Activated B cell treated with CpG ODN at 0.5 μM for 24 hours (primary cell): ENCODE data around the gene NQO2. TPM values are rescaled to one million over a fixed set of nuclear protein-coding genes. Genes with fewer than 3 reads are reported as not detected.
A peak's percentile ranks its signal among the peaks of the same experiment; 100 is the strongest.
"Not testable (repeated sequence)": the region's sequence is repeated elsewhere in the genome, so short reads cannot be mapped to it uniquely, and the experiment has no call there.

Experiments used
- ATAC-seq: fragments of 200-7000 bp; cut with Tn5 transposase; one replicate; pipeline ENCODE4 v1.10.0; 2021; ENCODE audit warnings: low read depth, mild to moderate bottlenecking, moderate library complexity
- CTCF ChIA-PET: fragments of 350-600 bp; sonication (Branson Sonifier 250); formaldehyde crosslinking; loops from one replicate; lab custom pipeline; 2021; ENCODE audit warnings: antibody characterized with exemption; lab: Charles Lee
- POLR2A ChIA-PET: fragments of 350-600 bp; sonication (Branson Sonifier 250); formaldehyde crosslinking; loops from one replicate; lab custom pipeline; 2021; ENCODE audit warnings: antibody characterized with exemption; lab: Charles Lee
- DNase-seq: peaks from one replicate; pipeline ENCODE4 v3.0.0; 2022
- H3K27ac Mint-ChIP-seq: one replicate; pipeline ENCODE4 v1.8.0; 2020; ENCODE audit warnings: mixed read lengths
- H3K27me3 Mint-ChIP-seq: one replicate; pipeline ENCODE4 v1.8.0; 2021; ENCODE audit warnings: mixed read lengths
- H3K36me3 Mint-ChIP-seq: one replicate; pipeline ENCODE4 v1.8.0; 2021; ENCODE audit warnings: low read depth, mixed read lengths
- H3K4me1 Mint-ChIP-seq: one replicate; pipeline ENCODE4 v1.8.0; 2021; ENCODE audit warnings: mixed read lengths
- H3K4me3 Mint-ChIP-seq: one replicate; pipeline ENCODE4 v1.8.0; 2020; ENCODE audit warnings: mild to moderate bottlenecking, mixed read lengths
- H3K9me3 Mint-ChIP-seq: one replicate; pipeline ENCODE4 v1.8.0; 2020; ENCODE audit warnings: mixed read lengths
- intact Hi-C: fragments of 100-400 bp; cut with micrococcal nuclease; formaldehyde crosslinking; loops from one replicate; pipeline ENCODE4 v1.15.1; 2024
- total RNA-seq: library from RNA; stranded (reverse); gene quantifications from 2 replicates; pipeline ENCODE4 v1.2.3, GENCODE V29; 2022
- TF ChIP-seq, protein P1 (sequence below): fragments of 200-600 bp; IDR thresholded peaks from one replicate; pipeline ENCODE4 v1.8.0; 2022; ENCODE audit warnings: antibody characterized with exemption, mild to moderate bottlenecking

The NQO2 gene
- total RNA-seq, 1 donor from 2014 or later, result 12.3 TPM

DNA sequence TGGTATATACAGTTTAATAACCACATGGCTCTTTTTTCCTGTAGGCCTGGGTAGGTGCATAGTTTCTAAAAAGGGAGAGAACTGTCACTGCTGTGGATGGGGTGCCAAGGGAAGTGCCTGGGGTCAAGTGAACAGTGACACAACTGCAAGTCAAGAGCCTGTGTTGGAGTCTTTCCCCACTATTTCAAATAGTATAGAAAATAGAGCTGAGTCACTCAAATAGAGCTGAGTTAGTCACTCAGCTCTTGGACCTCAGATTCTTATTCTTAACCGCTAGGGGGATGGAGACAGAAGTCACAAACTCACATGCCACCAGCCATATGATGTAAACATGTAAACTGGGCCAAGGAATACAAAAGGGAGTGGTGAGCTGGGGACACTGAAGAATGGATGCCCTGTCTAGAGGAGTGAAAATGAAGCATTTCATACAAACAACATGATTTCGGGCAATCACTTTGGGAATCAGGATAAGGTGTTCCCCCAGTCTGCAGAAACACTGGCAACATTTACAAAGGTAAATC is 2.1 kb downstream of the NQO2 start:
- ATAC-seq, result no peak
- H3K4me3 Mint-ChIP-seq, result peak overlapping the region; percentile 44
- no peaks in the 10 kb centered on the region for H3K9me3 Mint-ChIP-seq
- no peak overlapping the region for H3K27ac Mint-ChIP-seq
- CTCF ChIA-PET, result interaction anchor here (0.7 to 2.3 kb wide), 10 partner anchors 10 to 269 kb away, joined by 3 to 21 read pairs (median 6); no protein-coding TSS in a partner anchor
- H3K36me3 Mint-ChIP-seq, result peaks cover 16% of the 10 kb centered on the region
- peaks cover 12% of the 10 kb centered on the region for H3K4me1 Mint-ChIP-seq
- POLR2A ChIA-PET, result interaction anchor here (0.6 to 4.3 kb wide), 6 partner anchors 12 to 124 kb away, joined by 3 to 93 read pairs (median 8); partner anchors contain the start of gene BPHL
- intact Hi-C loops, result no loop called here
- DNase-seq, result no peak
- no peaks in the 10 kb centered on the region for H3K27me3 Mint-ChIP-seq
- TF ChIP-seq, protein P1, sequence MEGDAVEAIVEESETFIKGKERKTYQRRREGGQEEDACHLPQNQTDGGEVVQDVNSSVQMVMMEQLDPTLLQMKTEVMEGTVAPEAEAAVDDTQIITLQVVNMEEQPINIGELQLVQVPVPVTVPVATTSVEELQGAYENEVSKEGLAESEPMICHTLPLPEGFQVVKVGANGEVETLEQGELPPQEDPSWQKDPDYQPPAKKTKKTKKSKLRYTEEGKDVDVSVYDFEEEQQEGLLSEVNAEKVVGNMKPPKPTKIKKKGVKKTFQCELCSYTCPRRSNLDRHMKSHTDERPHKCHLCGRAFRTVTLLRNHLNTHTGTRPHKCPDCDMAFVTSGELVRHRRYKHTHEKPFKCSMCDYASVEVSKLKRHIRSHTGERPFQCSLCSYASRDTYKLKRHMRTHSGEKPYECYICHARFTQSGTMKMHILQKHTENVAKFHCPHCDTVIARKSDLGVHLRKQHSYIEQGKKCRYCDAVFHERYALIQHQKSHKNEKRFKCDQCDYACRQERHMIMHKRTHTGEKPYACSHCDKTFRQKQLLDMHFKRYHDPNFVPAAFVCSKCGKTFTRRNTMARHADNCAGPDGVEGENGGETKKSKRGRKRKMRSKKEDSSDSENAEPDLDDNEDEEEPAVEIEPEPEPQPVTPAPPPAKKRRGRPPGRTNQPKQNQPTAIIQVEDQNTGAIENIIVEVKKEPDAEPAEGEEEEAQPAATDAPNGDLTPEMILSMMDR, result no peak

- Mint-ChIP-seq H3K4me1 (peaks cover 12% of the 10 kb centered on the region), H3K36me3 (peaks cover 20% of the 10 kb centered on the region)
- intact Hi-C loops, H3K27ac Mint-ChIP-seq, POLR2A ChIA-PET, CTCF ChIA-PET, DNase-seq, H3K9me3 Mint-ChIP-seq, H3K27me3 Mint-ChIP-seq, ATAC-seq, H3K4me3 Mint-ChIP-seq: not testable (repeated sequence)
Observed at GRCh38 chr6:3003226-3003625, 3.5 kb downstream of the NQO2 start.

- H3K27ac Mint-ChIP-seq, result no peak overlapping the region
- peaks cover under 1% of the 10 kb centered on the region for H3K9me3 Mint-ChIP-seq
- ATAC-seq (no peak), DNase-seq (no peak)
- TF ChIP-seq, protein P1, result no peak
- H3K4me1 Mint-ChIP-seq, result peaks cover 6% of the 10 kb centered on the region
- ChIA-PET CTCF (no interaction called here), POLR2A (no interaction called here)
- H3K4me3 Mint-ChIP-seq, result no peak overlapping the region
- no peaks in the 10 kb centered on the region for H3K27me3 Mint-ChIP-seq
- intact Hi-C loops, result no loop called here
- H3K36me3 Mint-ChIP-seq, result peaks cover 36% of the 10 kb centered on the region
Observed at GRCh38 chr6:3005077-3005476, 5.4 kb downstream of the NQO2 start.

- CTCF ChIA-PET, result interaction anchor here (0.6 kb wide), 1 partner anchor 50 kb away, joined by 3 read pairs; no protein-coding TSS in a partner anchor
- no peak overlapping the region for H3K4me3 Mint-ChIP-seq
- POLR2A ChIA-PET, result no interaction called here
- H3K36me3 Mint-ChIP-seq, result peaks cover 43% of the 10 kb centered on the region
- no peak for ATAC-seq
- no peaks in the 10 kb centered on the region for H3K27me3 Mint-ChIP-seq
- intact Hi-C loops, result no loop called here
- TF ChIP-seq, protein P1, result no peak
- peaks cover 4% of the 10 kb centered on the region for H3K4me1 Mint-ChIP-seq
- H3K27ac Mint-ChIP-seq, result no peak overlapping the region
- no peak for DNase-seq
- peaks cover 7% of the 10 kb centered on the region for H3K9me3 Mint-ChIP-seq
Observed at GRCh38 chr6:3005874-3006273, 6.2 kb downstream of the NQO2 start.

DNA sequence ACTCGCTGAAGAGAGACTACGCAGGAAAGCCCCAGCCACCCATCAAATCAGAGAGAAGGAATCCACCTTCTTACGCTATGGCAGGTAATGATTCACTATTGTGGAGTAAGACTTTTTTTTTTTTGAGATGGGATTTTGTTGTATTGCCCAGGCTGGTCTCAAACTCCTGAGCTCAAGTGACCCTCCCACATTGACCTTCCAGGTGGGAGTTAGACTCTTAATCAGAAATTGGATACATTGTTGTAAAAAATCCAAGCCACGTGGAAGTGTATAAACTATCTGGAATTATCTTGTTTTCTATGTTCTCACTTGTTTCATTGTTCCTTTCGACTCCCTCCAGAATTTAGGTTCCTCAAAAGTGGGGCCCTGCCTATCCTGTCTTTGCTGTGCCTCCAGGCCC is 6.8 kb downstream of the NQO2 start:
- Mint-ChIP-seq H3K4me3 (no peak overlapping the region), H3K36me3 (peaks cover 49% of the 10 kb centered on the region), H3K9me3 (peaks cover 12% of the 10 kb centered on the region), H3K4me1 (peaks cover 4% of the 10 kb centered on the region), H3K27me3 (no peaks in the 10 kb centered on the region), H3K27ac (no peak overlapping the region)
- ChIA-PET POLR2A (no interaction called here), CTCF (no interaction called here)
- DNase-seq (no peak), ATAC-seq (no peak)
- intact Hi-C loops, result no loop called here
- TF ChIP-seq, protein P1, result no peak
